ENCODE results near the gene RANGAP1.

The RANGAP1 gene

GRCh38 chr22:41284465-41284864, 1.5 kb downstream of the RANGAP1 start:
- Histone ChIP-seq H3K9me3 (ENCODE audit: control insufficient read depth in 2 of 2, low read length in 2 of 2) (no peaks in the 10 kb centered on the region), H3K9ac (ENCODE audit: low read depth in 1 of 2, low read length in 2 of 2) (no peak overlapping the region), H3K27me3 (ENCODE audit: control insufficient read depth in 2 of 2, insufficient read depth in 2 of 2, low read length in 2 of 2) (no peaks in the 10 kb centered on the region), H3K4me3 (ENCODE audit: low read length in 2 of 2) (no peak overlapping the region), H3K4me1 (ENCODE audit: control insufficient read depth in 2 of 2, insufficient read depth in 2 of 2, low read length in 2 of 2) (peaks cover 20% of the 10 kb centered on the region in 2 donors), H3K27ac (ENCODE audit: low read depth in 2 of 2, low read length in 2 of 2) (no peak overlapping the region), H3K36me3 (ENCODE audit: control insufficient read depth in 2 of 2, insufficient read depth in 2 of 2, low read length in 2 of 2) (peaks cover 10 to 18% of the 10 kb centered on the region in 2 donors)

GRCh38 chr22:41280854-41281253, 5.1 kb downstream of the RANGAP1 start:
- Histone ChIP-seq H3K4me1 (ENCODE audit: control insufficient read depth in 2 of 2, insufficient read depth in 2 of 2, low read length in 2 of 2) (peaks cover 7% of the 10 kb centered on the region in 2 donors), H3K9ac (ENCODE audit: low read depth in 1 of 2, low read length in 2 of 2) (no peak overlapping the region), H3K27me3 (ENCODE audit: control insufficient read depth in 2 of 2, insufficient read depth in 2 of 2, low read length in 2 of 2) (no peaks in the 10 kb centered on the region), H3K9me3 (ENCODE audit: control insufficient read depth in 2 of 2, low read length in 2 of 2) (no peaks in the 10 kb centered on the region), H3K36me3 (ENCODE audit: control insufficient read depth in 2 of 2, insufficient read depth in 2 of 2, low read length in 2 of 2) (peaks cover 17 to 28% of the 10 kb centered on the region in 2 donors), H3K27ac (ENCODE audit: low read depth in 2 of 2, low read length in 2 of 2) (no peak overlapping the region), H3K4me3 (ENCODE audit: low read length in 2 of 2) (no peak overlapping the region)

- H3K36me3 ChIP-seq (ENCODE audit: control insufficient read depth in 2 of 2, insufficient read depth in 2 of 2, low read length in 2 of 2) = peaks cover 18 to 31% of the 10 kb centered on the region in 2 donors
- H3K4me1 ChIP-seq (ENCODE audit: control insufficient read depth in 2 of 2, insufficient read depth in 2 of 2, low read length in 2 of 2) = peaks cover 5% of the 10 kb centered on the region in 2 donors
- H3K4me3 ChIP-seq (ENCODE audit: low read length in 2 of 2) = no peak overlapping the region
- H3K9me3 ChIP-seq (ENCODE audit: control insufficient read depth in 2 of 2, low read length in 2 of 2) = no peaks in the 10 kb centered on the region
- H3K27ac ChIP-seq (ENCODE audit: low read depth in 2 of 2, low read length in 2 of 2) = no peak overlapping the region
- H3K27me3 ChIP-seq (ENCODE audit: control insufficient read depth in 2 of 2, insufficient read depth in 2 of 2, low read length in 2 of 2) = no peaks in the 10 kb centered on the region
- no peak overlapping the region for H3K9ac ChIP-seq (ENCODE audit: low read depth in 1 of 2, low read length in 2 of 2)
These were observed 5.9 kb downstream of the RANGAP1 start for GRCh38 chr22:41280065-41280464.

GRCh38 chr22:41274856-41275255, 11.1 kb downstream of the RANGAP1 start:
- no peaks in the 10 kb centered on the region for H3K9me3 ChIP-seq (ENCODE audit: control insufficient read depth in 2 of 2, low read length in 2 of 2)
- H3K36me3 ChIP-seq (ENCODE audit: control insufficient read depth in 2 of 2, insufficient read depth in 2 of 2, low read length in 2 of 2) = peaks cover 40 to 54% of the 10 kb centered on the region in 2 donors
- H3K4me1 ChIP-seq (ENCODE audit: control insufficient read depth in 2 of 2, insufficient read depth in 2 of 2, low read length in 2 of 2) = no peaks in the 10 kb centered on the region
- H3K27me3 ChIP-seq (ENCODE audit: control insufficient read depth in 2 of 2, insufficient read depth in 2 of 2, low read length in 2 of 2) = no peaks in the 10 kb centered on the region
- H3K27ac ChIP-seq (ENCODE audit: low read depth in 2 of 2, low read length in 2 of 2) = no peak overlapping the region
- H3K4me3 ChIP-seq (ENCODE audit: low read length in 2 of 2) = no peak overlapping the region
- no peak overlapping the region for H3K9ac ChIP-seq (ENCODE audit: low read depth in 1 of 2, low read length in 2 of 2)

- no peak overlapping the region for H3K27ac ChIP-seq (ENCODE audit: low read depth in 2 of 2, low read length in 2 of 2)
These were observed 12.9 kb downstream of the RANGAP1 start for GRCh38 chr22:41273128-41273527.

GRCh38 chr22:41271787-41272186, 14.2 kb downstream of the RANGAP1 start:
- Histone ChIP-seq H3K36me3 (ENCODE audit: control insufficient read depth in 2 of 2, insufficient read depth in 2 of 2, low read length in 2 of 2) (peaks cover 47 to 62% of the 10 kb centered on the region in 2 donors), H3K4me1 (ENCODE audit: control insufficient read depth in 2 of 2, insufficient read depth in 2 of 2, low read length in 2 of 2) (no peaks in the 10 kb centered on the region), H3K27me3 (ENCODE audit: control insufficient read depth in 2 of 2, insufficient read depth in 2 of 2, low read length in 2 of 2) (no peaks in the 10 kb centered on the region), H3K9ac (ENCODE audit: low read depth in 1 of 2, low read length in 2 of 2) (no peak overlapping the region), H3K27ac (ENCODE audit: low read depth in 2 of 2, low read length in 2 of 2) (no peak overlapping the region), H3K4me3 (ENCODE audit: low read length in 2 of 2) (no peak overlapping the region), H3K9me3 (ENCODE audit: control insufficient read depth in 2 of 2, low read length in 2 of 2) (no peaks in the 10 kb centered on the region)

More at GRCh38 chr22:41273128-41273527, 12.9 kb downstream of the RANGAP1 start:
- Histone ChIP-seq H3K9ac (ENCODE audit: low read depth in 1 of 2, low read length in 2 of 2) (no peak overlapping the region), H3K36me3 (ENCODE audit: control insufficient read depth in 2 of 2, insufficient read depth in 2 of 2, low read length in 2 of 2) (peaks cover 44 to 57% of the 10 kb centered on the region in 2 donors), H3K4me3 (ENCODE audit: low read length in 2 of 2) (no peak overlapping the region), H3K9me3 (ENCODE audit: control insufficient read depth in 2 of 2, low read length in 2 of 2) (no peaks in the 10 kb centered on the region), H3K4me1 (ENCODE audit: control insufficient read depth in 2 of 2, insufficient read depth in 2 of 2, low read length in 2 of 2) (no peaks in the 10 kb centered on the region), H3K27me3 (ENCODE audit: control insufficient read depth in 2 of 2, insufficient read depth in 2 of 2, low read length in 2 of 2) (no peaks in the 10 kb centered on the region)

GRCh38 chr22:41267958-41268357, 18.0 kb downstream of the RANGAP1 start:
- H3K27me3 ChIP-seq (ENCODE audit: control insufficient read depth in 2 of 2, insufficient read depth in 2 of 2, low read length in 2 of 2) = no peaks in the 10 kb centered on the region
- no peak overlapping the region for H3K4me3 ChIP-seq (ENCODE audit: low read length in 2 of 2)
- H3K36me3 ChIP-seq (ENCODE audit: control insufficient read depth in 2 of 2, insufficient read depth in 2 of 2, low read length in 2 of 2) = peaks cover 51 to 70% of the 10 kb centered on the region in 2 donors
- no peak overlapping the region for H3K27ac ChIP-seq (ENCODE audit: low read depth in 2 of 2, low read length in 2 of 2)
- no peaks in the 10 kb centered on the region for H3K9me3 ChIP-seq (ENCODE audit: control insufficient read depth in 2 of 2, low read length in 2 of 2)
- H3K9ac ChIP-seq (ENCODE audit: low read depth in 1 of 2, low read length in 2 of 2) = no peak overlapping the region
- no peaks in the 10 kb centered on the region for H3K4me1 ChIP-seq (ENCODE audit: control insufficient read depth in 2 of 2, insufficient read depth in 2 of 2, low read length in 2 of 2)

- H3K4me1 ChIP-seq (ENCODE audit: control insufficient read depth in 2 of 2, insufficient read depth in 2 of 2, low read length in 2 of 2) = no peaks in the 10 kb centered on the region
- no peaks in the 10 kb centered on the region for H3K9me3 ChIP-seq (ENCODE audit: control insufficient read depth in 2 of 2, low read length in 2 of 2)
- peaks cover 63 to 74% of the 10 kb centered on the region in 2 donors for H3K36me3 ChIP-seq (ENCODE audit: control insufficient read depth in 2 of 2, insufficient read depth in 2 of 2, low read length in 2 of 2)
- no peaks in the 10 kb centered on the region for H3K27me3 ChIP-seq (ENCODE audit: control insufficient read depth in 2 of 2, insufficient read depth in 2 of 2, low read length in 2 of 2)
- no peak overlapping the region for H3K27ac ChIP-seq (ENCODE audit: low read depth in 2 of 2, low read length in 2 of 2)
- H3K4me3 ChIP-seq (ENCODE audit: low read length in 2 of 2) = no peak overlapping the region
- H3K9ac ChIP-seq (ENCODE audit: low read depth in 1 of 2, low read length in 2 of 2) = no peak overlapping the region
These were observed 21.5 kb downstream of the RANGAP1 start for GRCh38 chr22:41264408-41264941.

GRCh38 chr22:41263704-41264103, 22.3 kb downstream of the RANGAP1 start:
- no peak overlapping the region for H3K9ac ChIP-seq (ENCODE audit: low read depth in 1 of 2, low read length in 2 of 2)

GRCh38 chr22:41262250-41262765, 23.7 kb downstream of the RANGAP1 start:
- no peak overlapping the region for H3K27ac ChIP-seq (ENCODE audit: low read depth in 2 of 2, low read length in 2 of 2)

More at GRCh38 chr22:41263704-41264103, 22.3 kb downstream of the RANGAP1 start:
- Histone ChIP-seq H3K9me3 (ENCODE audit: control insufficient read depth in 2 of 2, low read length in 2 of 2) (no peaks in the 10 kb centered on the region), H3K4me3 (ENCODE audit: low read length in 2 of 2) (no peak overlapping the region), H3K4me1 (ENCODE audit: control insufficient read depth in 2 of 2, insufficient read depth in 2 of 2, low read length in 2 of 2) (no peaks in the 10 kb centered on the region), H3K36me3 (ENCODE audit: control insufficient read depth in 2 of 2, insufficient read depth in 2 of 2, low read length in 2 of 2) (peaks cover 68 to 76% of the 10 kb centered on the region in 2 donors), H3K27ac (ENCODE audit: low read depth in 2 of 2, low read length in 2 of 2) (no peak overlapping the region), H3K27me3 (ENCODE audit: control insufficient read depth in 2 of 2, insufficient read depth in 2 of 2, low read length in 2 of 2) (no peaks in the 10 kb centered on the region)

More at GRCh38 chr22:41262250-41262765, 23.7 kb downstream of the RANGAP1 start:
- Histone ChIP-seq H3K4me3 (ENCODE audit: low read length in 2 of 2) (no peak overlapping the region), H3K9me3 (ENCODE audit: control insufficient read depth in 2 of 2, low read length in 2 of 2) (no peaks in the 10 kb centered on the region), H3K36me3 (ENCODE audit: control insufficient read depth in 2 of 2, insufficient read depth in 2 of 2, low read length in 2 of 2) (peaks cover 59 to 76% of the 10 kb centered on the region in 2 donors), H3K27me3 (ENCODE audit: control insufficient read depth in 2 of 2, insufficient read depth in 2 of 2, low read length in 2 of 2) (no peaks in the 10 kb centered on the region), H3K9ac (ENCODE audit: low read depth in 1 of 2, low read length in 2 of 2) (no peak overlapping the region), H3K4me1 (ENCODE audit: control insufficient read depth in 2 of 2, insufficient read depth in 2 of 2, low read length in 2 of 2) (no peaks in the 10 kb centered on the region)
